HL-60 (cell line): Measurements from ENCODE around the gene CSNK2B.

Experiments
- DNase-seq, 2 experiments: peaks; one replicate each; pipeline ENCODE4 v3.0.0-alpha.2; 2010 to 2020; ENCODE audit warnings: low read depth in 1 of 2, low spot score in 1 of 2
- H3K27ac ChIP-seq: fragments of 250-450 bp; sonication (Bioruptor Pico); replicated peaks from 2 replicates; pipeline ENCODE4 v1.5.1; 2020; ENCODE audit warnings: mild to moderate bottlenecking, moderate library complexity
- H3K27me3 ChIP-seq: fragments of 250-450 bp; sonication (Bioruptor Pico); 2 replicates; pipeline ENCODE4 v1.5.1; 2021; ENCODE audit warnings: mild to moderate bottlenecking, moderate library complexity; ENCODE audit not compliant: insufficient read depth, poor library complexity, severe bottlenecking
- H3K4me3 ChIP-seq: replicated peaks from 2 replicates; pipeline ENCODE4 v1.5.1; 2011; ENCODE audit warnings: mild to moderate bottlenecking, control low read depth, low read length; ENCODE audit not compliant: insufficient read depth
- CTCF ChIP-seq: IDR thresholded peaks from one replicate; pipeline ENCODE4 v1.5.1; 2011; ENCODE audit warnings: low read length, control low read depth, inconsistent platforms; ENCODE audit not compliant: insufficient read depth
- GABPA ChIP-seq: IDR thresholded peaks from 2 replicates; pipeline ENCODE4 v1.6.1; 2012; ENCODE audit warnings: low read depth
- POLR2AphosphoS5 ChIP-seq: IDR thresholded peaks from 2 replicates; pipeline ENCODE4 v1.6.1; 2012; ENCODE audit warnings: low read depth
- REST ChIP-seq: IDR thresholded peaks from 2 replicates; pipeline ENCODE4 v1.6.1; 2012; ENCODE audit warnings: low read depth; ENCODE audit not compliant: insufficient replicate concordance
- SPI1 ChIP-seq: IDR thresholded peaks from 2 replicates; pipeline ENCODE4 v1.6.1; 2012; ENCODE audit warnings: low read depth, mild to moderate bottlenecking, borderline replicate concordance

Gene CSNK2B

GRCh38 chr6:31631209-31631608 lies 34.7 kb upstream of the CSNK2B start:
- Histone ChIP-seq H3K4me3 (no peak overlapping the region), H3K27ac (no peak overlapping the region), H3K27me3 (no peaks in the 10 kb centered on the region)
- no peak for DNase-seq
- TF ChIP-seq SPI1 (no peak), REST (no peak), GABPA (no peak), CTCF (no peak), POLR2AphosphoS5 (no peak)

- Histone ChIP-seq H3K27ac (no peak overlapping the region), H3K4me3 (no peak overlapping the region), H3K27me3 (no peaks in the 10 kb centered on the region)
- no peak for DNase-seq
- TF ChIP-seq GABPA (no peak), SPI1 (no peak), CTCF (no peak), REST (no peak), POLR2AphosphoS5 (no peak)
Measured at GRCh38 chr6:31631681-31632278, 34.1 kb upstream of the CSNK2B start.

GRCh38 chr6:31632279-31632946 lies 33.5 kb upstream of the CSNK2B start:
- no peak overlapping the region; the same call in 1 of the 2 replicates for H3K27ac ChIP-seq
- DNase-seq: no peak
- H3K27me3 ChIP-seq: no peaks in the 10 kb centered on the region
- TF ChIP-seq REST: peak; percentile 3
- TF ChIP-seq POLR2AphosphoS5: peak; percentile 40; the same call in 1 of the 2 replicates
- no peak for TF ChIP-seq GABPA
- no peak overlapping the region for H3K4me3 ChIP-seq
